ENCODE measurements around the gene ATP5MC3. TPM values are rescaled to one million over a fixed set of nuclear protein-coding genes. Genes with fewer than 3 reads are reported as not detected.

Gene ATP5MC3
- total RNA-seq, 1 experiment from 2014 or later, result 389 TPM

DNA sequence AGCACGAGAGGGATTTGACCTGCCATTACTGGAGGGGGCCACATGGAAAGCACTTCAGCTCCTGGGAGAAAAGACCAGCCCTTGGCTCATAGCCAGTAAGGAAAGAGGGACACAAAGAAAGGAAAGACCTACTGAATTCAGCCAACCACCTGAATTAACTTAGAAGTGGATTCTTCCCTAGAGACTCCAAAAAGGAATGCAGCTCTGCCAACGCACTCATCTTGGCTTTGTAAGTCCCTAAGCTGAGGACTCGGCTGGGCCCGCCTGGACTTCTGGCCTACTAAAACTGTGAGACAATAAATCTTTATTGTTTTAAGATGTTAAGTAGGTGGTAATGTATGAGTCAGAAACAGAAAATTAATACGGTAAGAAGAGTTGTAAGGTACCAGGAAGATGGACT, 25.0 kb downstream of the ATP5MC3 start:
- BruUV-seq (replicated peaks), result no TSS peak
- Histone ChIP-seq H3K36me3 (ENCODE audit: insufficient read depth, low read length, poor library complexity, severe bottlenecking) (peaks cover 3% of the 10 kb centered on the region), H3K27me3 (replicated peaks; ENCODE audit: insufficient read depth, low read depth, low read length, poor library complexity) (no peaks in the 10 kb centered on the region), H3K4me1 (ENCODE audit: insufficient read depth, low read length, poor library complexity, severe bottlenecking) (peaks cover 11% of the 10 kb centered on the region), H3K9me3 (ENCODE audit: low read depth, low read length, poor library complexity, severe bottlenecking) (no peaks in the 10 kb centered on the region), H3K27ac (ENCODE audit: low read depth, low read length, poor library complexity, severe bottlenecking) (peak overlapping the region; percentile 2), H3K4me3 (ENCODE audit: low read depth, low read length, poor library complexity, severe bottlenecking) (no peak overlapping the region)
- TF ChIP-seq, protein P1, sequence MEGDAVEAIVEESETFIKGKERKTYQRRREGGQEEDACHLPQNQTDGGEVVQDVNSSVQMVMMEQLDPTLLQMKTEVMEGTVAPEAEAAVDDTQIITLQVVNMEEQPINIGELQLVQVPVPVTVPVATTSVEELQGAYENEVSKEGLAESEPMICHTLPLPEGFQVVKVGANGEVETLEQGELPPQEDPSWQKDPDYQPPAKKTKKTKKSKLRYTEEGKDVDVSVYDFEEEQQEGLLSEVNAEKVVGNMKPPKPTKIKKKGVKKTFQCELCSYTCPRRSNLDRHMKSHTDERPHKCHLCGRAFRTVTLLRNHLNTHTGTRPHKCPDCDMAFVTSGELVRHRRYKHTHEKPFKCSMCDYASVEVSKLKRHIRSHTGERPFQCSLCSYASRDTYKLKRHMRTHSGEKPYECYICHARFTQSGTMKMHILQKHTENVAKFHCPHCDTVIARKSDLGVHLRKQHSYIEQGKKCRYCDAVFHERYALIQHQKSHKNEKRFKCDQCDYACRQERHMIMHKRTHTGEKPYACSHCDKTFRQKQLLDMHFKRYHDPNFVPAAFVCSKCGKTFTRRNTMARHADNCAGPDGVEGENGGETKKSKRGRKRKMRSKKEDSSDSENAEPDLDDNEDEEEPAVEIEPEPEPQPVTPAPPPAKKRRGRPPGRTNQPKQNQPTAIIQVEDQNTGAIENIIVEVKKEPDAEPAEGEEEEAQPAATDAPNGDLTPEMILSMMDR (conservative IDR thresholded peaks at IDR 0.05; ENCODE audit: low read depth, low read length), result no peak
- TF ChIP-seq EZH2 (IDR thresholded peaks at IDR 0.05; ENCODE audit: borderline replicate concordance, low read depth, low read length, poor library complexity, severe bottlenecking), result no peak
- no peak for DNase-seq (ENCODE audit: low spot score)
- intact Hi-C loops (cut with micrococcal nuclease; ENCODE audit: unreplicated experiment), result no loop called here
- CTCF ChIA-PET, result no interaction called here
- POLR2A ChIA-PET (ENCODE audit: low non-redundant PET), result interaction anchor here (0.6 kb wide), 1 partner anchor 9 kb away, joined by 12 read pairs; no protein-coding TSS in a partner anchor

- peaks cover 6% of the 10 kb centered on the region for H3K4me1 ChIP-seq (ENCODE audit: insufficient read depth, low read length, poor library complexity, severe bottlenecking)
- H3K36me3 ChIP-seq (ENCODE audit: insufficient read depth, low read length, poor library complexity, severe bottlenecking), result no peaks in the 10 kb centered on the region
- TF ChIP-seq, protein P1 (conservative IDR thresholded peaks at IDR 0.05; ENCODE audit: low read depth, low read length), result no peak
- TF ChIP-seq EZH2 (IDR thresholded peaks at IDR 0.05; ENCODE audit: borderline replicate concordance, low read depth, low read length, poor library complexity, severe bottlenecking), result no peak
- no peak for DNase-seq (ENCODE audit: low spot score)
- ChIA-PET POLR2A (ENCODE audit: low non-redundant PET) (no interaction called here), CTCF (no interaction called here)
- no peak overlapping the region for H3K4me3 ChIP-seq (ENCODE audit: low read depth, low read length, poor library complexity, severe bottlenecking)
- H3K27me3 ChIP-seq (replicated peaks; ENCODE audit: insufficient read depth, low read depth, low read length, poor library complexity), result no peaks in the 10 kb centered on the region
- no peaks in the 10 kb centered on the region for H3K9me3 ChIP-seq (ENCODE audit: low read depth, low read length, poor library complexity, severe bottlenecking)
- no TSS peak for BruUV-seq (replicated peaks)
- no peak overlapping the region for H3K27ac ChIP-seq (ENCODE audit: low read depth, low read length, poor library complexity, severe bottlenecking)
- intact Hi-C loops (cut with micrococcal nuclease; ENCODE audit: unreplicated experiment), result no loop called here
Measured at GRCh38 chr2:175154661-175155082, 26.8 kb downstream of the ATP5MC3 start.

- no TSS peak for BruUV-seq (replicated peaks)
- DNase-seq (ENCODE audit: low spot score), result no peak
- CTCF ChIA-PET, result no interaction called here
- TF ChIP-seq, protein P1 (conservative IDR thresholded peaks at IDR 0.05; ENCODE audit: low read depth, low read length), result no peak
- TF ChIP-seq EZH2 (IDR thresholded peaks at IDR 0.05; ENCODE audit: borderline replicate concordance, low read depth, low read length, poor library complexity, severe bottlenecking), result no peak
- Histone ChIP-seq H3K4me3 (ENCODE audit: low read depth, low read length, poor library complexity, severe bottlenecking) (no peak overlapping the region), H3K27me3 (replicated peaks; ENCODE audit: insufficient read depth, low read depth, low read length, poor library complexity) (no peaks in the 10 kb centered on the region), H3K9me3 (ENCODE audit: low read depth, low read length, poor library complexity, severe bottlenecking) (no peaks in the 10 kb centered on the region), H3K36me3 (ENCODE audit: insufficient read depth, low read length, poor library complexity, severe bottlenecking) (no peaks in the 10 kb centered on the region), H3K27ac (ENCODE audit: low read depth, low read length, poor library complexity, severe bottlenecking) (no peak overlapping the region), H3K4me1 (ENCODE audit: insufficient read depth, low read length, poor library complexity, severe bottlenecking) (peaks cover 3% of the 10 kb centered on the region)
- POLR2A ChIA-PET (ENCODE audit: low non-redundant PET), result no interaction called here
- intact Hi-C loops (cut with micrococcal nuclease; ENCODE audit: unreplicated experiment), result no loop called here
Measured at GRCh38 chr2:175152242-175152641, 29.3 kb downstream of the ATP5MC3 start.

Measured in A673 (cell line).